Gastrocnemius medialis (tissue), 4 donors: Measurements from ENCODE around the gene EYS. TPM values are rescaled to one million over a fixed set of nuclear protein-coding genes. Genes with fewer than 3 reads are reported as not detected.

ENCODE experiments used
- ATAC-seq, 2 donors: fragments of 150-250 bp; one replicate each; pipeline ENCODE4 v1.9.1; 2016
- DNase-seq, 2 donors: peaks; one replicate each; pipeline ENCODE4 v3.0.0-alpha.2; 2019
- H3K27ac ChIP-seq, 4 donors: fragments of 200-600 bp; sonication (generic); 1 replicate in 1 of 4; 2 replicates in 3 of 4; pipeline ENCODE4 v1.5.1; 2016 to 2018; ENCODE audit warnings: mild to moderate bottlenecking in 2 of 4, moderate library complexity in 1 of 4
- H3K27me3 ChIP-seq, 3 donors: fragments of 200-600 bp; sonication (generic) in 2 of 3; 1 replicate in 1 of 3; 2 replicates in 2 of 3; pipeline versions ENCODE4 v1.5.1 to v1.6.0; 2016 to 2019; ENCODE audit warnings: mild to moderate bottlenecking in 1 of 3, moderate library complexity in 1 of 3
- H3K36me3 ChIP-seq, 2 donors: fragments of 200-600 bp; sonication (generic) in 1 of 2; one replicate each; pipeline ENCODE4 v1.5.1; 2017 to 2018
- H3K4me1 ChIP-seq, 2 donors: fragments of 200-600 bp; sonication (generic) in 1 of 2; one replicate each; pipeline ENCODE4 v1.5.1; 2016 to 2017; ENCODE audit warnings: mild to moderate bottlenecking in 2 of 2
- H3K4me3 ChIP-seq, 4 donors: fragments of 200-600 bp; sonication (generic) in 3 of 4; 1 replicate in 1 of 4; 2 replicates in 3 of 4; pipeline ENCODE4 v1.5.1; 2016 to 2019; ENCODE audit warnings: mild to moderate bottlenecking in 2 of 4
- H3K9me3 ChIP-seq, 3 donors: fragments of 200-600 bp; sonication (generic) in 2 of 3; 1 replicate in 1 of 3; 2 replicates in 2 of 3; pipeline ENCODE4 v1.5.1; 2016 to 2019
- CTCF ChIP-seq, 5 experiments: fragments of 450-650 bp in 3 of 5; fragments of 200-600 bp in 2 of 5; sonication (generic) in 2 of 5; IDR thresholded peaks in 4 of 5; conservative IDR thresholded peaks in 1 of 5; 1 replicate in 4 of 5; 2 replicates in 1 of 5; pipeline ENCODE4 v1.5.1; 2016 to 2019; ENCODE audit warnings: antibody characterized with exemption in 5 of 5, mild to moderate bottlenecking in 3 of 5, moderate library complexity in 3 of 5
- POLR2A ChIP-seq, 2 donors: fragments of 450-650 bp; IDR thresholded peaks; one replicate each; pipeline ENCODE4 v1.6.1; 2017; ENCODE audit warnings: antibody characterized with exemption in 2 of 2, mild to moderate bottlenecking in 2 of 2, moderate library complexity in 2 of 2
- in situ Hi-C, 4 donors: fragments of 200-750 bp; cut with MboI; loops; one replicate each; pipeline versions ENCODE4 v1.15.0 to v1.8.0; 2017; ENCODE audit warnings: low sequenced_read_pairs in 4 of 4
- intact Hi-C: fragments of 100-400 bp; cut with DNase I; formaldehyde crosslinking; loops from one replicate; pipeline ENCODE4 v1.15.1; 2023; ENCODE audit warnings: low total_unique reads
- total RNA-seq, 4 donors: library from RNA; depleted of rRNA; stranded (reverse); fragments of >200 nt; gene quantifications; one replicate each; pipeline versions ENCODE4 v1.1.0 to v1.2.3, GENCODE V29; 2016

The EYS gene
- total RNA-seq, 4 donors from 2014 or later: 0.20 TPM; not detected in 3

- no peak overlapping the region for H3K27ac ChIP-seq
- no peaks in the 10 kb centered on the region for H3K4me1 ChIP-seq
- intact Hi-C loops: no loop called here
- H3K4me3 ChIP-seq: no peak overlapping the region
- H3K36me3 ChIP-seq: no peaks in the 10 kb centered on the region
- H3K9me3 ChIP-seq: no peaks in the 10 kb centered on the region
- no peak for DNase-seq
- ATAC-seq: no peak
- H3K27me3 ChIP-seq: no peaks in the 10 kb centered on the region
- in situ Hi-C loops: no loop called here
- TF ChIP-seq POLR2A (IDR thresholded peaks at IDR 0.05) (no peak), CTCF (IDR thresholded peaks at IDR 0.05 in 4 of 5, conservative IDR thresholded peaks at IDR 0.05 in 1 of 5) (no peak)
Measured at GRCh38 chr6:64160486-64160885, 1546.5 kb downstream of the EYS start.

GRCh38 chr6:64155063-64155462 is 1552.0 kb downstream of the EYS start:
- Histone ChIP-seq H3K4me1 (no peaks in the 10 kb centered on the region), H3K9me3 (no peaks in the 10 kb centered on the region), H3K4me3 (no peak overlapping the region), H3K36me3 (no peaks in the 10 kb centered on the region), H3K27me3 (no peaks in the 10 kb centered on the region), H3K27ac (no peak overlapping the region)
- intact Hi-C loops (no loop called here), in situ Hi-C loops (no loop called here)
- DNase-seq: no peak
- no peak for TF ChIP-seq POLR2A (IDR thresholded peaks at IDR 0.05)
- TF ChIP-seq CTCF (IDR thresholded peaks at IDR 0.05 in 4 of 5, conservative IDR thresholded peaks at IDR 0.05 in 1 of 5): no peak
- no peak for ATAC-seq

- H3K27me3 ChIP-seq: no peaks in the 10 kb centered on the region
- DNase-seq (no peak), ATAC-seq (no peak)
- H3K36me3 ChIP-seq: no peaks in the 10 kb centered on the region
- no peaks in the 10 kb centered on the region for H3K4me1 ChIP-seq
- in situ Hi-C loops (no loop called here), intact Hi-C loops (no loop called here)
- TF ChIP-seq CTCF (IDR thresholded peaks at IDR 0.05 in 4 of 5, conservative IDR thresholded peaks at IDR 0.05 in 1 of 5) (no peak), POLR2A (IDR thresholded peaks at IDR 0.05) (no peak)
- H3K4me3 ChIP-seq: no peak overlapping the region
- H3K9me3 ChIP-seq: no peaks in the 10 kb centered on the region
- no peak overlapping the region for H3K27ac ChIP-seq
Measured at GRCh38 chr6:64146876-64147275, 1560.2 kb downstream of the EYS start.

- no peak for TF ChIP-seq POLR2A (IDR thresholded peaks at IDR 0.05)
- TF ChIP-seq CTCF (IDR thresholded peaks at IDR 0.05 in 4 of 5, conservative IDR thresholded peaks at IDR 0.05 in 1 of 5): no peak
Measured at GRCh38 chr6:64146094-64146493, 1560.9 kb downstream of the EYS start.

GRCh38 chr6:64145658-64146057 is 1561.4 kb downstream of the EYS start:
- in situ Hi-C loops: no loop called here

More at GRCh38 chr6:64146094-64146493, 1560.9 kb downstream of the EYS start:
- Histone ChIP-seq H3K4me1 (no peaks in the 10 kb centered on the region), H3K27ac (no peak overlapping the region), H3K9me3 (no peaks in the 10 kb centered on the region), H3K4me3 (no peak overlapping the region), H3K36me3 (no peaks in the 10 kb centered on the region), H3K27me3 (no peaks in the 10 kb centered on the region)
- intact Hi-C loops: no loop called here
- ATAC-seq: no peak
- in situ Hi-C loops: no loop called here
- no peak for DNase-seq

More at GRCh38 chr6:64145658-64146057, 1561.4 kb downstream of the EYS start:
- no peak for DNase-seq
- H3K4me1 ChIP-seq: no peaks in the 10 kb centered on the region
- no peak overlapping the region for H3K4me3 ChIP-seq
- intact Hi-C loops: no loop called here
- no peak for ATAC-seq
- no peaks in the 10 kb centered on the region for H3K27me3 ChIP-seq
- no peak overlapping the region for H3K27ac ChIP-seq
- no peak for TF ChIP-seq POLR2A (IDR thresholded peaks at IDR 0.05)
- no peak for TF ChIP-seq CTCF (IDR thresholded peaks at IDR 0.05 in 4 of 5, conservative IDR thresholded peaks at IDR 0.05 in 1 of 5)
- no peaks in the 10 kb centered on the region for H3K36me3 ChIP-seq
- H3K9me3 ChIP-seq: no peaks in the 10 kb centered on the region
